Endothelial cell of umbilical vein (primary cell): ENCODE data around the gene ITGA3. TPM values are rescaled to one million over a fixed set of nuclear protein-coding genes. Genes with fewer than 3 reads are reported as not detected.

Source experiments
- BruUV-seq: library from RNA; stranded (reverse); fragments of 400-500 nt; replicated peaks from 2 replicates; lab custom pipeline; 2021; lab: Mats Ljungman, UMichigan
- CTCF ChIA-PET: fragments of 300-600, 350-600 bp; sonication (Branson Sonifier 250); formaldehyde crosslinking; loops from one replicate; lab custom pipeline; 2021; ENCODE audit warnings: antibody characterized with exemption, inconsistent platforms; lab: Charles Lee
- POLR2A ChIA-PET: fragments of 300-600, 350-600 bp; sonication (Branson Sonifier 250); formaldehyde crosslinking; loops from one replicate; lab custom pipeline; 2021; ENCODE audit warnings: antibody characterized with exemption, inconsistent platforms; lab: Charles Lee
- DNase-seq: peaks from one replicate; pipeline ENCODE4 v3.0.0-alpha.2; 2011; ENCODE audit warnings: low read depth, low spot score
- FAIRE-seq: peaks from 2 replicates; lab custom pipeline; 2011; peaks lifted over from hg19 to GRCh38; lab: Jason Lieb, UNC
- H2AFZ ChIP-seq: 2 replicates; pipeline ENCODE4 v1.6.0; 2012; ENCODE audit warnings: low read depth, low read length, control low read depth, inconsistent platforms
- H3K27ac ChIP-seq: 2 replicates; pipeline ENCODE4 v1.5.1; 2011; ENCODE audit warnings: low read depth, mild to moderate bottlenecking, control low read depth, low read length, moderate library complexity; ENCODE audit not compliant: insufficient read depth
- H3K27me3 ChIP-seq, 2 experiments: 2 replicates each; pipeline versions ENCODE4 v1.6.0 to v1.6.1; 2011; ENCODE audit warnings: low read length in 2 of 2, mixed read lengths in 1 of 2; ENCODE audit not compliant: control insufficient read depth in 2 of 2, insufficient read depth in 2 of 2
- H3K36me3 ChIP-seq, 2 experiments: 2 replicates in 1 of 2; 3 replicates in 1 of 2; pipeline ENCODE4 v1.5.1; 2011; ENCODE audit warnings: low read length in 2 of 2, mild to moderate bottlenecking in 1 of 2, moderate library complexity in 1 of 2; ENCODE audit not compliant: control insufficient read depth in 2 of 2, insufficient read depth in 2 of 2; ENCODE audit errors: extremely low read depth in 1 of 2
- H3K4me1 ChIP-seq: 3 replicates; pipeline ENCODE4 v1.5.1; 2011; ENCODE audit warnings: mild to moderate bottlenecking, low read length; ENCODE audit not compliant: control insufficient read depth, insufficient read depth; ENCODE audit errors: extremely low read depth
- H3K4me2 ChIP-seq: 2 replicates; pipeline ENCODE4 v1.6.1; 2011; ENCODE audit warnings: low read length, control low read depth, mixed read lengths; ENCODE audit not compliant: insufficient read depth
- H3K4me3 ChIP-seq, 3 experiments: fragments of 200-600 bp in 1 of 3; sonication (generic), shearing (Covaris generic) in 1 of 3; replicated peaks in 1 of 3; 2 replicates each; pipeline ENCODE4 v1.5.1; 2011 to 2016; ENCODE audit warnings: control low read depth in 3 of 3, low read length in 3 of 3, mild to moderate bottlenecking in 2 of 3, inconsistent platforms in 1 of 3, low read depth in 1 of 3, moderate library complexity in 1 of 3; ENCODE audit not compliant: insufficient read depth in 1 of 3
- H3K79me2 ChIP-seq: 2 replicates; pipeline ENCODE4 v1.6.0; 2012; ENCODE audit warnings: low read length, inconsistent platforms; ENCODE audit not compliant: control insufficient read depth, insufficient read depth
- H3K9ac ChIP-seq: replicated peaks from 2 replicates; pipeline ENCODE3; 2011; ENCODE audit warnings: low read length, control low read depth; ENCODE audit not compliant: insufficient read depth; ENCODE audit errors: extremely low read depth
- H3K9me1 ChIP-seq: replicated peaks from 3 replicates; pipeline ENCODE4 v1.6.0; 2011; ENCODE audit warnings: mild to moderate bottlenecking, low read length; ENCODE audit not compliant: control insufficient read depth, insufficient read depth; ENCODE audit errors: extremely low read depth
- H3K9me3 ChIP-seq: replicated peaks from 2 replicates; pipeline ENCODE4 v1.5.1; 2012; ENCODE audit warnings: low read length, inconsistent platforms; ENCODE audit not compliant: control insufficient read depth, insufficient read depth
- H4K20me1 ChIP-seq: replicated peaks from 2 replicates; pipeline ENCODE3; 2011; ENCODE audit warnings: mild to moderate bottlenecking, low read length; ENCODE audit not compliant: control insufficient read depth, insufficient read depth; ENCODE audit errors: extremely low read depth
- CTCF ChIP-seq, 2 donors: IDR thresholded peaks; 1 replicate in 1 of 2; 2 replicates in 1 of 2; pipeline ENCODE4 v1.5.1; 2011; ENCODE audit warnings: low read length in 2 of 2, mild to moderate bottlenecking in 2 of 2, moderate library complexity in 2 of 2, control low read depth in 1 of 2, inconsistent platforms in 1 of 2, low read depth in 1 of 2; ENCODE audit not compliant: insufficient read depth in 1 of 2; ENCODE audit errors: extremely low read depth in 1 of 2
- FOS ChIP-seq: IDR thresholded peaks from 2 replicates; pipeline ENCODE4 v1.6.1; 2011; ENCODE audit warnings: mild to moderate bottlenecking, low read length, moderate library complexity, borderline replicate concordance; ENCODE audit not compliant: insufficient read depth
- JUN ChIP-seq: IDR thresholded peaks from 2 replicates; pipeline ENCODE4 v1.6.1; 2011; ENCODE audit warnings: borderline replicate concordance, low read depth; ENCODE audit not compliant: insufficient read length, insufficient read depth
- POLR2AphosphoS5 ChIP-seq: IDR thresholded peaks from 2 replicates; pipeline ENCODE4 v1.6.1; 2012; ENCODE audit warnings: low read depth, mild to moderate bottlenecking, control low read depth, low read length, moderate library complexity; ENCODE audit not compliant: insufficient read depth
- dilution Hi-C: fragments of 300-500 bp; cut with MboI; formaldehyde crosslinking; loops from one replicate; pipeline ENCODE4 v1.15.0; 2019; ENCODE audit warnings: low sequenced_read_pairs; ENCODE audit not compliant: extremely low pct_ligation_motif_present
- intact Hi-C: fragments of 100-400 bp; cut with micrococcal nuclease; formaldehyde crosslinking; loops from one replicate; pipeline ENCODE4 v1.10.0; 2022
- polyA plus RNA-seq, 4 experiments: library from polyadenylated mRNA; depleted of rRNA in 3 of 4; stranded (reverse) in 3 of 4; unstranded in 1 of 4; fragments of >200 nt; gene quantifications; 2 replicates each; pipeline versions ENCODE4 v1.2.1 to v1.2.3, GENCODE V29; 2011 to 2012; ENCODE audit warnings: missing spikeins in 1 of 4
- total RNA-seq: library from RNA; stranded (reverse); gene quantifications from 2 replicates; pipeline ENCODE4 v1.2.3, GENCODE V29; 2021

ITGA3 gene
- total and polyA plus RNA-seq, 2 donors (not counting 3 experiments of a cell fraction or from before 2014, with no cell fraction given), result 92.7 to 112 TPM

GRCh38 chr17:50117202-50118051 is 61.5 kb downstream of the ITGA3 start:
- Histone ChIP-seq H3K9ac (no peak overlapping the region), H3K9me3 (no peaks in the 10 kb centered on the region), H3K4me1 (no peaks in the 10 kb centered on the region), H3K27me3 (no peaks in the 10 kb centered on the region), H3K4me3 (no peak overlapping the region), H4K20me1 (no peaks in the 10 kb centered on the region), H3K27ac (no peak overlapping the region), H3K79me2 (no peaks in the 10 kb centered on the region), H3K9me1 (no peaks in the 10 kb centered on the region), H3K36me3 (peaks cover 0 to 4% of the 10 kb centered on the region in 2 experiments), H2AFZ (no peak overlapping the region), H3K4me2 (no peak overlapping the region)
- TF ChIP-seq JUN, result no peak
- peak; percentile 44 for TF ChIP-seq POLR2AphosphoS5
- TF ChIP-seq FOS, result no peak
- peak; percentile 78 to 82 for TF ChIP-seq CTCF (IDR thresholded peaks at IDR 0.05; ENCODE audit: extremely low read depth in 1 of 2, insufficient read depth in 1 of 2, low read depth in 1 of 2, low read length in 2 of 2)
- no TSS peak for BruUV-seq
- peak; percentile 59 for FAIRE-seq
- dilution Hi-C loops, result no loop called here
- CTCF ChIA-PET, result interaction anchor here (0.6 to 4.6 kb wide), 23 partner anchors 9 to 183 kb away, joined by 3 to 57 read pairs (median 7); partner anchors contain the start of genes PPP1R9B, SAMD14 and SGCA
- POLR2A ChIA-PET, result interaction anchor here (0.6 to 0.7 kb wide), 2 partner anchors 34 to 83 kb away, joined by 3 read pairs; no protein-coding TSS in a partner anchor
- intact Hi-C loops, result loop anchor here (10.0 kb wide), 1 partner anchor 147 kb away; no protein-coding TSS in a partner anchor
- DNase-seq, result peak; percentile 60
